Fibroblast of skin of right quadriceps (primary cell): Measurements from ENCODE around the gene MRGPRF.

Experiments used
- DNase-seq: peaks from one replicate; pipeline ENCODE4 v3.0.0-alpha.2; 2013

The MRGPRF gene, protein sequence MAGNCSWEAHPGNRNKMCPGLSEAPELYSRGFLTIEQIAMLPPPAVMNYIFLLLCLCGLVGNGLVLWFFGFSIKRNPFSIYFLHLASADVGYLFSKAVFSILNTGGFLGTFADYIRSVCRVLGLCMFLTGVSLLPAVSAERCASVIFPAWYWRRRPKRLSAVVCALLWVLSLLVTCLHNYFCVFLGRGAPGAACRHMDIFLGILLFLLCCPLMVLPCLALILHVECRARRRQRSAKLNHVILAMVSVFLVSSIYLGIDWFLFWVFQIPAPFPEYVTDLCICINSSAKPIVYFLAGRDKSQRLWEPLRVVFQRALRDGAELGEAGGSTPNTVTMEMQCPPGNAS

DNA sequence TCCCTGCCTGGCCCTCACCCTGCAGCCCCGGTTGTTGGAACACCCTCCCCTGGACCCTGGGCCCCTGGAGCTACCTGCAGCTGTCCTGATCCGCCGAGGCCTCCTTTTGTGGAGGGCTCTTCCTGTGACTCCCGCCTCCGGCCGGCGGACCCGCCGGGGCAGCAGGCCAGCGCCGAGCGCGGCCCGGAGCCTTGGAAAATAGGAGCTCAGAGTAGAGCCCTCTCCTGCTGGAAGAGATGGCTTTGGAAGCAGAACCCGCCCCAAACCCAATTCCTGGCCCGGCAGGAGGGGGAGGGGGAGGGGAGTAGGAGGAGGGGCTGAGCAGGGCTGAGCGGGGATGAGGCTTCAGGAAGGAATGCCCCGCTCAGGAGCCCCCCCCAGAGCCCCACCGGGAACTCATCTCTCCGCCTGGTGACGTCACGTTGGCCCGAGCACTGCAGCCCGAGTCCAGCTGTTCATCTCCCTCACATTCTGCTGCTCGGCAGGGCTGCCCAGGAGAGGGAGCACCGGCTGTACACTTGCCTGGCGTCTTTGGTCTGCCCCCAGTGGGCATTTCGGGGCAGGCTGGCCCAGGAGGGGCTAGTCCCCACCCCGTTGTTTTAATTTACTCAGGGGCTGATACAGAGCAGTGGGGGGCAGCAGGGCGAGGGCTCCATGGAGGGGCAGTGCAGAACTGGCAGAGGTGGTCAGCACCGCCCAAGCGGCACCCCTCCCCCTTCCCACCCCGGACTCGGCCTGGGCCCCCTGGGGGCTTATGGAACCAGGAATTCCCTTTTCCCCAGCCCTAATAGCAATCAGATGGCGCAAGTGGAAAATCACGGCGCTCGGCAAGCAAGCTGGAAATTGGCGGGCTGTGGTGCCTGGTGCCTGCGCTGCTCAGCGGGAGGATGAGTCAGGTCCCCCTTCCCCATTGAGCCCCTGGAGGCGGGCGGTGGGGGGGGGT lies at the start of gene MRGPRF:
Gene MRGPRF (minus strand): TSS at position 238 of the 943 bp plus-strand sequence. CDS start 3,345 bp downstream, outside the sequence.
- peak; percentile 94 for DNase-seq

DNA sequence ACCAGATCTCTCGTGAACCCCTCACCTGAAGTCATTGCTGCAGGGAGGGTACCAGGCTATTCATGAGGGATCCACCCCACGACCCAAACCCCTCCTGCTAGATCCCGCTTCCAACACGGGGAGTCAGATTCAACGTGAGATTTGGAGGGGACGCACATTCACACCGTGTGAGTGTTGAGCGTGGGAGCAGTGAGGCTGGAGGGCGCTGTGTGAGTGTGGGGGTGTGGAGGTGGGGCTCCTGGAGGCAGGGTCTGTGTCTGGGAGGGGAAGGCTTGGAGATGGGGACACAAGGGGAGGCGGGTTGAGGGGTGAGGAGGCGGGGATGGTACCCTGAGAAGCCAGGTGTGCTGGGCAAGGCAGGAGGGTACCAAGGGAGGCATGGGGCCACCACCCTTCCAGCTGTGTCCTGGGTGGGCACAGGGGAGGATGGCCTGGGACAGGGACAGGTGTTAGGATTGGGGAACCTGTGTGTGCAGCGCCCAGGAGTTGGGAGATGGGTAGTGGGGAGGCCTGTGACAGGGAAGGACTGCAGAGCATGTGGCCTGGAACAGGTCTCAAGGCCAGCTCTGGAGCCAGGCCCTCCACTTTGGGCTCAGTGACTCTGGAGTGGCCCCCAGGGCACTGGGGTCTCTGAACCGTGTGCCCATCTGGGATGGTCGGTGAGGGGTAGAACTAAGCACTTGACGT lies 49.3 kb upstream of the MRGPRF start:
- no peak for DNase-seq

DNA sequence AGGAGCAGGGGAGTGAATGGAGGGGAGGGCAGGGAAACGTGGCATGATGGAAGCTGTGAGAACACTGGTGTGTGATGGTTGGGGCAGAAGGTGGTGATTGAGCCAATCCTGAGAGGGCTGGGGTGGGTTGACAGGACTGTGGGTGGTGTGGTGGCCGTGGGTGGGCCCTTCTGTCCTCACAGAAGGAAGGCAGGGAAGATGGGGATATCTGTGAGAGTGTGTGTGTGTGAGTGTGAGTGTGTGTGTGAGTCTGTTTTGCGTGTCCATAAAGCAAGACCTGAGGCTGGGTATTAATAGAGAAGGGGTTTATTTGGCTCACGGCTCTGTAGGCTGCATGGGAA lies 48.6 kb upstream of the MRGPRF start:
- no peak for DNase-seq

DNA sequence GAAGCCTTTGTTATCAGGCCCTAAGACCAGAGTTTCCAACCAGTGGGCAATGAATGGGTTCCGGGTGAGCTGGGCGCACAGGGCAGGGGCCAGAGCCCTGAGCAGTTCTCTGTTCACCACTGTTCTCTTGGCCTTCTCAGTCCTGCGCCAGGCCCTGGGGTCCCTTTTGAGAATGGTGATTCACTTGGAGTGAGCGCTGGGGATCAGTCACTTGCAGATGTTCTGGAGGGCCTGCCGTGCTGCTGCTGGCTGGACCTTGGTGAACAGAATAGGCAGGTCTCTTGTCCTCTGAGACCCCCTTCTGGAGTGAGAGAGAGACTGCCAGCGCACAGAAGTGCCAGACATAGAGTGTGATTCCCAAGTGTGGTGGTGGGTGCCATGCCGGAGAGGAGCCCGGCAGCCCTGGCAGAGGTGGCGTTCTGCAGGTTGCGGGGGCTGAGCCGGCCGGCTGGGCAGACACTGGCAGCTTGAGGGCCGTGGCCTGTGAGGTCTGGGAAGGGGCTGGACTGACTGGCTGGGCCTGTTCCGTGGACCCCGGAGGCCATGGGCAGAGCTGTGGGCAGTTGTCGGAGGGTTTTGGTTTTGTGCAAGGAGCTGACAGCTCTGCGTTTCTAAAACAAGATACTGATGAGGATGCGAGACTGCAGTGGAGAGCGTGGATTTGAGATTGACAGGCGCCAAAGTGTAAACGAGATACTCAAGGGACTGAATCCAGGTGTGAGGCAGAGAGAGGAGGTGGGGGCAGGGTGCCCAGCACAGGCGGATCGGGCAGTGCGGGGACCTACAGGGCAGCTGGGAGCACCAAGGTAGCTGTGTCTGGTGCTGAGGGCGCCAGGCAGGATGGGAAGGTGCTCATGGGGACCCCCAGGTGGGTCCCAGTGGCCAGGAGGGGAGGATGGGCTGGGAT lies 48.0 kb upstream of the MRGPRF start:
- DNase-seq: no peak

DNA sequence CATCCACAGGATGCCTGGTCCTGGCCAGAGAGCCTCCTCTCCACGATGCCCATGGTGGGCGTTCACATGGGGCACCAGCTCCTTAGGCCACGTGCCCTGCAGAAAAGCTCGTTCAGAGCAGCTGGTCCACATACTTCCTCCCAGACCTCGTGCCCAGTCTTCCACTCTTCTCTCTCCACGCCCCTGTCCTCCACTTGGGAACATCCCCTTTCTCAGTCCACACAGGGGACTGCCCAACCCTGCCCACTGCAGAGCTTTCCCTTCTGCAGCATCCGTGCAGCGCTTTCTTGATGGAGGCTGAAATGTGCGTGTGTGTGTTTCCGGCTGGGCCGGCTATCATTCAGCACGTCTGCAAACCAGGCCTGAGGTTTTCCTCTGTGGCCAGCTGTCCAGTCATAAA lies 46.9 kb upstream of the MRGPRF start:
- DNase-seq: no peak

DNA sequence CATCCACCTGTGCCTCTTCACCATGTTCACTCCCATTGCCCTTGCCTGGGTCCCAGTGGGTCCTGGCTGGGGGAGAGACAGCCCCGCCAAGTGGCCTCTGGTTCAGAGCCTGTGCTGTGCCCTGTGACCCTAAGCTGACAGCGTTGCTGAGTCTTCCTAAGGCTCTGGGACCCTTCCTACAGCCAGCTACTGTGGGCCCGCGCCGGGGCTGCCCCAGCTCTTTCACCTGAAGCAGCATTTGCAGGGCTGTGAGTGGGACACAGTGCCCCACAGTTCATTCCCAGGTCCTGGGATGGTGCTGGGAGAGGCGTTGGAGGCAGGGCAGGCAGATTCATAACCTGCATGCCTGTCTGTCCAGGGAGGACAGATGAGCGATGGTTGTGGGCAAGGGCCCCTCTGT lies 46.4 kb upstream of the MRGPRF start:
- no peak for DNase-seq

DNA sequence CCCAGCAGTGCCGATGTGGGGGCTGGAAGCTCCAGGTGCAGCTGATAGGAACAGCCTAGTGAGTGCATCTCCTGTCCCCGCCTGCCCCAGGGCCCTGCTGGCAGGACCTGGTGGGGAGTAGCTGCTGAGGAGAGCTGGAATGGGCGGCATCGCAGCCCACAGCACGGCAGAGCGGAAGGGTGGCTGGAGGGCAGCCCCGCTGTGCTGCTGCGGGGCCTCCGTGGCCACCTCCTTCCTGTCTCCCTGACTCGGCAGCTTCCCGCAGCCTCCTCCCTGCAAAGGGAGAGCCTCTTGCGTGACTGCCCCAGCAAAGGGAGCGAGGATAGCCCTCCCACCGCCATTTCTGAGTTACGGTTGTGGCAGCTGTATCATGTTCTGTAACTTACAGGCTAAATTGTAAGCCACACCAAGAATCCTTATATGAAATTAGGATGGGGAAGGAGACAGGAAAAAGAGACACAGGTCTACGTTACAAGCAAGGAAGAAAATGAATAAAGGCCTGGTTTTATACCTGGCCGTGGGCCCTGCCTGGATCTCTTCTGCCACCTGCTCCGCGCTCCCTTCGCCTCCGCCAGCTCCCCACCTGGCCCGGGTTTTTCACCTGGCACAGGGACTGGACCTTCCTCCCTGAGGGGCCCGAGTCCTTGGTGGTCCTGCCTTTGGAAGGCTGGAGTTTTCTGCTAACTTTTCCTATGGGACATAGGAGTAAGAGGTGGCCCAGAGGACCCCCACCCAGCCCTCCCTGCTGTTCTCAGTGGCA lies 45.6 kb upstream of the MRGPRF start:
- DNase-seq: no peak

DNA sequence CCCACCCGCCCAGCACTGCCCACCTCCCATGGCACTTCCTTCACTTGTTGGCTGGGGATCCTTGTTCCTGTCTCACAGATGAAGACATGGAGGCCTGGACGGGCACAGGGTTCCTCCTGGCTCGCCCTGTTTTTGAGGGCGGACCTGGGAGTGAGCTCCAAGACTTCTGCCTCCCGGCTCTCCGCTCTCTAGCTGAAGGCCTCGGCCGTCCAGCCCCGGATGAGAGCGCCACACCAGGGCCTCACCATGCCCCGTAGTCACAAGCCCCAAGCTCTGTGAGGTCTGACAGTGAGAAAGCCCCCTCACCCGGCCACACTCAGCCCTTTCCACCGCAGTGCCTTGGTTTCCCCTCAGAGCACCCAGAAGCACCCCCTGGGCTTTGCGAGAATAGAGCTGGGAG lies 44.8 kb upstream of the MRGPRF start:
- no peak for DNase-seq

DNA sequence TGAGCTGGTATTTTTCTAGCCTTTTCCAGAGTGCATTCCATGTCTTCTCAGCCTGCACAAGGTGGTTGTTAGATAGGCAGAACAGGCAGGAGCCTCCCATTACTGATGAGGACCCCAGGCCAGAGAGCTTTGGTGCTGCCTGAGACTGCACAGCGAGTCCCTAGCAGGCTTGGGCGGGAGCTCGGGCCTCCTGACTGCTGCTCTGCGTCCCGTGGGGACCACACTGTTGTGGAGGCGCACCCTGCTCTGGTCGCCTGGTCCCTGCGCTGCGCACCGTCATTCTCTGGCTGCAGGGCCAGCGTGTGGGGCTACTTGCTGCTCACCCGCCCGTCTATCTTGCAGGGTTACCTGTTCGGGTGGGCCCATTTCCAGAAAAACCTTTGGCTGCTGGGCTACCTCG lies 44.2 kb upstream of the MRGPRF start:
- no peak for DNase-seq

DNA sequence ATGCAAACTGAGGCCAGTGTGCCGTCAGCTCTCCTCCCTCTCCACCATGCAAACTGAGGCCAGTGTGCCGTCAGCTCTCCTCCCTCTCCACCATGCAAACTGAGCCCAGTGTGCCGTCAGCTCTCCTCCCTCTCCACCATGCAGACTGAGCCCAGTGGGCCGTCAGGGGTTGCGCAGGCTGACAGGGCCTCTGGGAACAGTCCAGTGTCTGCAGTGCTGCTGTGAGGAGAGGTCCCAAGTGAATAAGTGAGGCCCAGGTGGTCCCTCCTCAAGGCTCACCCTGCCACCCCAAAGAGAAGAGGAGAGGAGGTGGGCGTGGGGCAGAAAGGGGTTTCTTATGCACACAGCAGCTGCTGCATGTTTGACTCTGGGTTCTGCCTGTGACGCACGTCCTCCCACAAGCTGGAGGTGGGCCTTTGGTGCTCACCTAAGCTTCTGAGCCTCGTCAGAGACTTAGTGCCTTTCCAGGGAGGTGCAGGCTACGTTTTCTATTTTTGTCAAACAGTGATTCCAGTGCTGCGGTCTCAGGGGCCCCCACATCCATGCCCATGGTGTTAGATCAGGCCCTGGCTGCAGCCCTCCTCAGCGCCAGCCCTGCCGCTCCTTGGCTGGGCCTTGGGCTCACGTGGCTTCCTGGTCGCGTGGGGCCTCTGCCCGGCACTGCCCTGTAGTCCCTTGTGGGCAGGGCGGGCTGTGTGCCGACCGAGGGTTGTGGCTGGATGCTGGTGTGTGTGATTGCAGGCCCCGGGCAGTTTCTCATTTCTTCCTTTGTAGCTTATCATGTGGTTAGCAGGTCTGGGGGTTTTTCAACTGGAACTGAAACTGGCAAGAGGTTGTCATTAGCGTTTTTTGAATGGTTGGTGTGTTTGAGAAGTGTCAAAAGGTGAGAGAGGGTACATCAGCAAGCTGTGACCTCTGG lies 42.8 kb upstream of the MRGPRF start:
- no peak for DNase-seq

DNA sequence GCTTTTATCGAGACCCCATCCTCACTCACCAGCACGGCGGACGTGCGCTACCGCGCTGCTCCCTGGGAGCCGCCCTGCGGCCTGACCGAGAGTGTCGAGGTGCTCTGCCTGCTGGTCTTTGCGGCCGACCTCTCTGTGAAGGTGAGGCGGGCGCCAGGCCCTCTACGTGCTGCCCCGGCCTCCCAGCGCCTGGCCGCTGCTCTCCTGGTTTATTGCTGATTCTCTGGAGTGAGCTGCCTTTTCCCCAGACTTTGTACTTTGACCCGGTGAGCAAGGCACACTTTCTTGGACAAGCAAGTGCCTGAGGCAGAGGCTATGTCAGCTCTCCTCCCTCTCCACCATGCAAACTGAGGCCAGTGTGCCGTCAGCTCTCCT lies 42.2 kb upstream of the MRGPRF start:
- DNase-seq: no peak

DNA sequence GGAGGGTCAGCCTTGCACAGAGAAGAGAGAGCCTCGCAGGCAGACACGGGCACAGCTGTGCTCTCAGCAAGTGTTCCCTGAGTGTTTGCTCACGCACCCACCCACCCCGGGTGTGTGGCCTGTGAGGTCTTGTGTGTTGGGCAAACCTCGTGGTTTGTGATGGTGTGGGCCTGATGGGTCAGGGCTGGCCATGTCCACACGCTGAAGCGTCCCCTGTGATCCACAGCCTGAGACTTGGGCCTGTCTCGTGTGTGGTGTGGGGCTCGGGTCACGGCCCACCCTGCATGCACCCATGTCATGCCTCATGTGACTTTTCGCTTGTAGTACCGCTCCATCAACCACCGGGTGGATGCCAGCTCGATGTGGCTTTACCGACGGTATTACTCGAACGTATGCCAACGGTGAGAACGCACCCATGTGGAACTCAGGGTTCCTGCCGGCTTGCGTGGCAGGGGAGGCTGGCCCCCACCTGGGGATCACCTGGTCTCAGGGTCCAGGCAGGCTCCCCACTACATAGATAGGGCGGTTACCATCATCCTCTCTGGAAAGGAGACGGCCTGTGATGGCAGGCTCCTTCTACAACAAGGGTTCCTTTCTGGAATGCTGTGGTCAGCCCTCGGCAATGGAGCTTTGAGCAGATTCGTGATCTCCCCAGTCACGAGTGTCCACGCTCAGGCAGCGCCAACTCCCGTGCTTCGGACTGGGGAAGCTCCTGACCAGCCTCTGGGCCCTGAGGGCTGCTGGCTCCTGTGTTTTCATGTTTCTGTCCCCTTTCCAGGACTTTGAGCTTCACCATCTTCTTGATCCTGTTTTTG lies 41.6 kb upstream of the MRGPRF start:
- no peak for DNase-seq

DNA sequence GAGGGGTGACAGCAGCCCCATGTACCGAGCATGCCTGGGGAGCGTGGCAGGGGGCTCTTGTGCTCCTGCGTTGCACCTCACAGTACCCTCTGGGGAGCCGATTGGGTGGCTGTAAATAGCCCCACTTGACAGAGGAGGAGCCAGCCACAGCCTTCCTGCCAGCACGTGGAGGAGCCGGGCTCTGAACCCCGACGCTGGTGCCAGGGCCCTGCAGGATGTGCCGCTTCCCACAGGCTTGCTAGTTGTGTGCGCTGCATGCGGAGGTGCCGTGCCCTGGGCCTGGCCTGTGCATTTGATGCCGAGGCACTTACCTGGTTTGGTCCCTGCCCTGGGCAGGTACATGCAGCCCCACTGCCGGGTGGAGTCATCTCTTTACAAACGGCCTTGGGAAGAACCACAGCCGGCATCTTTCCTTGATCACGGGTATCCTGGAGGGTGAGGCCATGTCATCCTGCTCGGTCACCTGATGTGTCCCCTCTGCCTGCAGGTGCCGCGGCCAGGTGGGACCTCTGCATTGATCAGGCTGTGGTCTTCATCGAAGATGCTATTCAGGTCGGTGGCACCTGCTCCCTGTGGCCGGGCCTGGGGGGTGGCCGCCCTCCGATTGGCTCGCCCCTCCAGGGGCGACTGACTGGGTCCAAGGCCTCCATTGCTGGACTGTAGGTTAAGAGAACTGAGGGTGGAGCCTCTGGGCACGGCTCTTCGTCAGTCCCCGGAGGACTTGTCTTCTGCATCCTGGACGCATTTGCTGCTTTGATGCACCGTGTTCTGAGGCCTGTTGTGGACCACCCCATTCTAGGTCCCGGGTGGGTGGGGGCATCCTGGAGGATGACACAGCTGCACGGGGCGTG lies 40.7 kb upstream of the MRGPRF start:
- no peak for DNase-seq

DNA sequence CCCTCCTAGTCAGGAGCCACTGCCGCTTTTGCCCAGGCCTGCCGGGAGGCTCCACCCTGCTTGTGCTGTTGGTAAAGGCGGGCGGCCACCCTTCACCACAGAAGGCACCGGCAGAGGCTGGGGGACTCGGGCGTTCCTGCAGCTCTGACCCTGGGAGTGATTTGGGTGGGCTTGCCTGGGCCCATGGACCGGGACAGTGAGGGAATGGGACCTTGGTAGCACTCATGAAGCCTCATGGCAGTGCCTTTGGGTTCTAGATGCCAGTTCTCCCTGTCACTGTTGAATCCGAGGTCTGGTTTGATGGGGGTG lies 40.1 kb upstream of the MRGPRF start:
- no peak for DNase-seq

DNA sequence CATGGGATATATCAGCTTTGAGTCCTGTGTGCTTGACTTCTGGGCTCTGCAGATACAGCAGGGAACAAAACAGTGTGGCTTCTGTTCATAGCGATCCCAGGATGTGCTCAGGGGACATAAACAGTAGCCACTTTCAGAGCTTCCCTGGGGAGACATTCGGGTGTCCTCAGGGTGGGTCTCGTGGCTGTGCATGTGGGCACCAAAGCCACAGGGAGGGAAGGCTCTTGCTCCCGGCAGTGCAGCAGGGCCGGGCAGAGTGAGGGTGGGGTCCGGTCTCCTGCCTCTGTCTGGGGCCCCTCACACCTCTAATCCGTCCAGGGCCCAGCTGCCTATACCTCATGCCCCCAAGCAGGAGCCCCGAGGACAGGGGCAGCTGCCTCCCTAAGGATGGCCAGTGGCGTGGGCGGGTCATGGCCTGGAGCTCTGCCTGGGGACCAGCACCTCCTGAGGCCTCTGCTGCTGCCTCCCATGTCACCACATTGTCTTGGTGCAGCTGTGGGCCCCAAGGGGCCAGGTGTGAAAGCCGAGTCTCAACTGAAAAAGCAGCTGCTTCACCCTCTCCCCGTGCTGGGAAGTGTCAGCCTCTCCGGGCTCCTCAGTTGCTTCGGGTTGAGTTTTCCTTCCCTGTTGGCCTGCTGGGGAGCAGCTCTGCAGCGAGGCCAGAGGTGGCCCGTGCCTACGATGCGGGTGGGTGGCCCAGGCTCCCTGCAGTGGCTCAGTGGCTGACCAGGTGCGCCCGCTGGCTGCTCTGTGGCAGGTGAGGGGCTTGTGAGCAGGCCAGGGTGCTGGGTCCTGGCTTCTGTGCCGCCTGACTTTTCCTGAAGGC lies 39.5 kb upstream of the MRGPRF start:
- no peak for DNase-seq

DNA sequence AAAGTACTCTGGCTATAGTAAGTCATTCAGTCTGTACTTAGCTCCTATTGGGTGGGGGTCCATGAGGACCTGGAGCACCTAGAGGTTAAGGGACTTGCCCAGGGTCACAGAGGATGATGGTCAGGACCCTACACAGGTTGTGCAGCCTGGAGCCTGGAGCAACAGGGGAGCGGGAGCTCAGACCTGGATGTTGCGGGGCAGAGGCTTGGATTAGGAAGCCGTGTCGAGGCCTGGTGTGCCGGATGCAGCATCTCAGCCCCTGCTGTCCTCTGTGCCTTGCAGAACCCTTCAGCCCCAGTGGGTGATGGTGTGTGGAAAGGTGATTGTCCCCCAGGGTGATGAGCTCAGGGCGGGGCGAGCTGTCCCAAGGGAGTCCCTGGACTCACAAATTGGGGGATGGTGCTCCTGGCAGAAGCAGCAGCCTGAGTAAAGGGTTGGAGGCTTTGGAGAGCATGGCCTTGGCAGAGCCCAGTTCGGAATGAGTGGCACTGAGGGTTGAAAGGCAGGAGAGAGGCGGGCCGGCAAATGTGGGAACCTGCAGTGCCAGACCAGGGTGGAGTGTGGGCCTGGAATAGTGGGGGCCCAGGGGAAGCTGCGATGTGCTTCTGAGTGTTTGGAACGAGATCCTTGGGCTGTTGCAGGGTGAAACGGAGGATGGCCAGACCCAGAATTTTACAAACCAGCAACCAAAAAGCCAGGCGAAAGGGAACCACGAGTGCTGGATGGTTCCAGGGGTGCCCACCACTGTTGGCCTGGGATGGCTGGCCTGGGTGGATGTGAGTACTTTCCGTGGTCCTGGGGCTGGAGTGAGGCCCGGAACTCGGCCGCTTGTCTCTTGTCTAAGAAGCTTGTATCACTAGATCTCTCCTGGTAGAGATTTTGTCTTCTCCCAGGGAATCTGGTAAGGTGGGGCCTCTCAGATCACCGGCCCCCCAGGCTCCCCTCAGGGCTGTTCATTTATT lies 38.6 kb upstream of the MRGPRF start:
- DNase-seq: no peak
